Measurements from ENCODE around the gene HTR1D.

DNA sequence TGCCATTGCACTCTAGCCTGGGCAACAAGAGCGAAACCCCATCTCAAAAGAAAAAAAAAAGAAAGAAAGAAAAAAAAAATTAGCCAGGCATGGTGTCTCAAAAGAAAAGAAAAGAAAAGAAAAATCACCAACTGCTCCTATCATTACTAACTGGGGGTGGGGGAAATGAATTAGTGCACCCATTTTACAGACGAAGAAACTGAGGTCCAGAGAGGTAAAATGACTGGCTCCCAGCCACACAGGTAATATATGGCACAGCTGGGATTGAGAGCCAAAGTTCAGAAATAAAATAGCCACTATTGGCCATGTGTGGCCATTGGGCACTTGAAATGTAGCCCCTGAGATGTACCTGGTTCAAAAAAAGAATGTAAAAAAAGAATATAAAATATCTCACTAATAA lies 8.8 kb downstream of the HTR1D start:
- TF ChIP-seq, protein P1, sequence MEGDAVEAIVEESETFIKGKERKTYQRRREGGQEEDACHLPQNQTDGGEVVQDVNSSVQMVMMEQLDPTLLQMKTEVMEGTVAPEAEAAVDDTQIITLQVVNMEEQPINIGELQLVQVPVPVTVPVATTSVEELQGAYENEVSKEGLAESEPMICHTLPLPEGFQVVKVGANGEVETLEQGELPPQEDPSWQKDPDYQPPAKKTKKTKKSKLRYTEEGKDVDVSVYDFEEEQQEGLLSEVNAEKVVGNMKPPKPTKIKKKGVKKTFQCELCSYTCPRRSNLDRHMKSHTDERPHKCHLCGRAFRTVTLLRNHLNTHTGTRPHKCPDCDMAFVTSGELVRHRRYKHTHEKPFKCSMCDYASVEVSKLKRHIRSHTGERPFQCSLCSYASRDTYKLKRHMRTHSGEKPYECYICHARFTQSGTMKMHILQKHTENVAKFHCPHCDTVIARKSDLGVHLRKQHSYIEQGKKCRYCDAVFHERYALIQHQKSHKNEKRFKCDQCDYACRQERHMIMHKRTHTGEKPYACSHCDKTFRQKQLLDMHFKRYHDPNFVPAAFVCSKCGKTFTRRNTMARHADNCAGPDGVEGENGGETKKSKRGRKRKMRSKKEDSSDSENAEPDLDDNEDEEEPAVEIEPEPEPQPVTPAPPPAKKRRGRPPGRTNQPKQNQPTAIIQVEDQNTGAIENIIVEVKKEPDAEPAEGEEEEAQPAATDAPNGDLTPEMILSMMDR (IDR thresholded peaks at IDR 0.05) = no peak
- TF ChIP-seq POLR2A (IDR thresholded peaks at IDR 0.05) = no peak

All from thyroid gland (tissue), 4 donors.